ENCODE data around the gene NFYA.
A peak's percentile ranks its signal among the peaks of the same experiment; 100 is the strongest.

GRCh38 chr6:41071501-41071922 is 1.3 kb upstream of the NFYA start:
- TF ChIP-seq CTCF (conservative IDR thresholded peaks at IDR 0.05; ENCODE audit: low read depth, low read length) (0 out of 2 replicates have a peak, but pooled peaks have one; percentile 14), MAZ (IDR thresholded peaks at IDR 0.05; ENCODE audit: borderline replicate concordance, low read depth, low read length) (no peak), CEBPB (IDR thresholded peaks at IDR 0.05; ENCODE audit: low read depth, low read length) (no peak), RAD21 (IDR thresholded peaks at IDR 0.05; ENCODE audit: low read length) (no peak), RFX5 (IDR thresholded peaks at IDR 0.05; ENCODE audit: low read depth, low read length) (no peak), FOS (IDR thresholded peaks at IDR 0.05; ENCODE audit: low read depth, low read length) (no peak), MXI1 (IDR thresholded peaks at IDR 0.05; ENCODE audit: borderline replicate concordance, low read depth, low read length) (no peak; the same call in 1 of the 2 replicates), POLR2A (IDR thresholded peaks at IDR 0.05; ENCODE audit: low read depth, low read length) (peak; percentile 83), NFE2L2 (IDR thresholded peaks at IDR 0.05; ENCODE audit: low read depth, low read length) (no peak)

Data from IMR-90 (cell line).